Small intestine (tissue), 7 donors: ENCODE data around the gene DISP3. TPM values are rescaled to one million over a fixed set of nuclear protein-coding genes. Genes with fewer than 3 reads are reported as not detected.

Source experiments
- DNase-seq, 2 donors: peaks; one replicate each; pipeline versions ENCODE4 v3.0.0 to v3.0.0-alpha.2; 2013
- FAIRE-seq: peaks from 2 replicates; lab custom pipeline; 2012; peaks lifted over from hg19 to GRCh38; lab: Jason Lieb, UNC
- H3K27ac ChIP-seq, 3 donors: one replicate each; pipeline ENCODE4 v1.5.1; 2013; ENCODE audit warnings: low read length in 2 of 3, mild to moderate bottlenecking in 2 of 3, control low read depth in 1 of 3, inconsistent platforms in 1 of 3, low read depth in 1 of 3, moderate library complexity in 1 of 3
- H3K27me3 ChIP-seq, 3 donors: one replicate each; pipeline ENCODE4 v1.6.1; 2013; ENCODE audit warnings: low read length in 3 of 3, inconsistent platforms in 1 of 3; ENCODE audit not compliant: control insufficient read depth in 3 of 3, insufficient read depth in 3 of 3
- H3K36me3 ChIP-seq, 3 donors: one replicate each; pipeline ENCODE4 v1.6.1; 2013; ENCODE audit warnings: low read length in 3 of 3, inconsistent platforms in 1 of 3, low read depth in 1 of 3, mild to moderate bottlenecking in 1 of 3, moderate library complexity in 1 of 3; ENCODE audit not compliant: control insufficient read depth in 3 of 3, insufficient read depth in 2 of 3
- H3K4me1 ChIP-seq, 3 donors: one replicate each; pipeline ENCODE4 v1.6.1; 2013; ENCODE audit warnings: low read length in 2 of 3, inconsistent platforms in 1 of 3, low read depth in 1 of 3, mild to moderate bottlenecking in 1 of 3, moderate library complexity in 1 of 3; ENCODE audit not compliant: control insufficient read depth in 3 of 3, insufficient read depth in 2 of 3
- H3K4me3 ChIP-seq, 3 donors: one replicate each; pipeline ENCODE4 v1.5.1; 2013; ENCODE audit warnings: low read length in 3 of 3, control low read depth in 1 of 3, inconsistent platforms in 1 of 3, low read depth in 1 of 3, mild to moderate bottlenecking in 1 of 3, moderate library complexity in 1 of 3
- H3K9me3 ChIP-seq, 2 donors: one replicate each; pipeline ENCODE4 v1.6.1; 2013; ENCODE audit warnings: low read depth in 1 of 2, low read length in 1 of 2; ENCODE audit not compliant: control insufficient read depth in 2 of 2, insufficient read depth in 1 of 2
- WGBS, 3 donors: extraction: QIAGEN DNeasy Blood & Tissue Kit; methylation state at CpG; one replicate each; pipeline ENCODE4 v1.1.7; 2013; 5-methylcytosine and 5-hydroxymethylcytosine counted together
- polyA plus RNA-seq, 4 donors: library from polyadenylated mRNA; stranded (reverse) in 3 of 4; unstranded in 1 of 4; fragments of 200-250 nt in 3 of 4; fragments of 120-200 nt in 1 of 4; gene quantifications; one replicate each; pipeline versions ENCODE4 v1.2.1 to v1.2.3, GENCODE V29; 2013
- donor health status: healthy with polysubstance abuse.
- donor health status: control.
- donor health status: control.
- donor health status: Bipolar disorder and iron deficiency.
- donor health status: healthy.

The DISP3 gene
- polyA plus RNA-seq, 4 donors, result 0.54 to 0.61 TPM; not detected in 2

- Histone ChIP-seq H3K9me3 (peaks cover 0 to 53% of the 10 kb centered on the region in 2 donors), H3K27me3 (peaks cover 0 to 16% (median 3%) of the 10 kb centered on the region in 3 donors), H3K36me3 (no peaks in the 10 kb centered on the region), H3K27ac (no peak overlapping the region), H3K4me3 (no peak overlapping the region), H3K4me1 (no peaks in the 10 kb centered on the region)
- DNase-seq, result no peak
- FAIRE-seq, result peak; percentile 19
- WGBS, 3 donors, result 85 to 93% (median 89%) methylated on average over 2 of the region's 2 CpGs
These were observed 26.9 kb downstream of the DISP3 start for GRCh38 chr1:11505591-11506538.

DNA sequence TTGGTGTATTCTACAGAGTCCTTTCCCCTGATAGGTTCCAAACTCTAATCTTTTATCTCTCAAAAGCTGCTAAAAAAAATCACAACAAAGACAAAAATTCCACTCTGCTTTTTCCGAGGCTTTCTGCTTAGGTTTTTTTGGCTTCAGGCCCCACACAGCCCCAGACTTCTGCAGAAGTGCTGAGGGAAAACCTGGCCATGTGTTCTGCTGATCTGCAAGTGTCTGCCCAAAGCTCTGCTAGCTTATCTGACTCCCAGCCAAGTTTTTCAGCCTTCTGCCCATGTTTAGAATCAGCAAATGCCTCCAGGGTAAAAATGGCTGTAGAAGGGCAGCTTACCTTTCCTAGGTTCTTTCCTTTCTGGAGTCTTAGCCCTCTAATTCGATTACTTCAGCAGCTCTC lies 28.4 kb downstream of the DISP3 start:
- Histone ChIP-seq H3K27me3 (peaks cover 0 to 1% (median 0%) of the 10 kb centered on the region in 3 donors), H3K4me1 (no peaks in the 10 kb centered on the region), H3K27ac (no peak overlapping the region), H3K4me3 (no peak overlapping the region), H3K36me3 (no peaks in the 10 kb centered on the region), H3K9me3 (peaks cover 0 to 43% of the 10 kb centered on the region in 2 donors)
- WGBS, 3 donors, result 55 to 72% (median 65%) methylated on average over 2 of the region's 2 CpGs
- FAIRE-seq (no peak), DNase-seq (no peak)

GRCh38 chr1:11513681-11514080 lies 34.7 kb downstream of the DISP3 start:
- H3K27ac ChIP-seq, result no peak overlapping the region
- DNase-seq (no peak), FAIRE-seq (no peak)
- WGBS, 3 donors, result 87 to 97% (median 93%) methylated on average over 1 of the region's 1 CpG
- H3K36me3 ChIP-seq, result no peaks in the 10 kb centered on the region
- H3K27me3 ChIP-seq, result no peaks in the 10 kb centered on the region
- H3K4me1 ChIP-seq, result no peaks in the 10 kb centered on the region
- no peak overlapping the region for H3K4me3 ChIP-seq
- H3K9me3 ChIP-seq, result peaks cover 0 to 2% of the 10 kb centered on the region in 2 donors

- Histone ChIP-seq H3K27ac (no peak overlapping the region), H3K4me3 (no peak overlapping the region), H3K36me3 (no peaks in the 10 kb centered on the region), H3K4me1 (no peaks in the 10 kb centered on the region), H3K9me3 (peaks cover 0 to 2% of the 10 kb centered on the region in 2 donors), H3K27me3 (no peaks in the 10 kb centered on the region)
- DNase-seq (no peak), FAIRE-seq (no peak)
- 73 to 76% (median 76%) methylated on average over 4 of the region's 4 CpGs for WGBS, 3 donors
These were observed 35.4 kb downstream of the DISP3 start for GRCh38 chr1:11514366-11514765.

GRCh38 chr1:11515368-11516300 lies 36.7 kb downstream of the DISP3 start:
- Histone ChIP-seq H3K27ac (no peak overlapping the region), H3K4me3 (no peak overlapping the region), H3K4me1 (no peaks in the 10 kb centered on the region), H3K27me3 (no peaks in the 10 kb centered on the region), H3K9me3 (peaks cover 0 to 2% of the 10 kb centered on the region in 2 donors), H3K36me3 (no peaks in the 10 kb centered on the region)
- WGBS, 3 donors, result 86 to 90% (median 89%) methylated on average over 21 of the region's 21 CpGs
- FAIRE-seq, result no peak
- no peak for DNase-seq

- H3K27me3 ChIP-seq, result no peaks in the 10 kb centered on the region
- no peak for FAIRE-seq
- H3K27ac ChIP-seq, result no peak overlapping the region
- H3K4me1 ChIP-seq, result no peaks in the 10 kb centered on the region
- no peak for DNase-seq
- H3K4me3 ChIP-seq, result no peak overlapping the region
- no peaks in the 10 kb centered on the region for H3K36me3 ChIP-seq
- H3K9me3 ChIP-seq, result no peaks in the 10 kb centered on the region
- WGBS, 3 donors, result 79 to 82% (median 80%) methylated on average over 9 of the region's 9 CpGs
These were observed 38.1 kb downstream of the DISP3 start for GRCh38 chr1:11516961-11517635.

GRCh38 chr1:11518016-11518701 lies 39.2 kb downstream of the DISP3 start:
- no peak overlapping the region for H3K4me3 ChIP-seq
- 64 to 76% (median 67%) methylated on average over 16 of the region's 16 CpGs for WGBS, 3 donors
- DNase-seq (no peak), FAIRE-seq (no peak)
- H3K27ac ChIP-seq, result no peak overlapping the region
- H3K36me3 ChIP-seq, result no peaks in the 10 kb centered on the region
- H3K4me1 ChIP-seq, result no peaks in the 10 kb centered on the region
- no peaks in the 10 kb centered on the region for H3K9me3 ChIP-seq
- H3K27me3 ChIP-seq, result no peaks in the 10 kb centered on the region
